NB4 (cell line): ENCODE data around the gene TBC1D10B.
A peak's percentile ranks its signal among the peaks of the same experiment; 100 is the strongest.

Experiments
- DNase-seq: peaks from one replicate; pipeline ENCODE4 v3.0.0; 2010; ENCODE audit warnings: low read depth
- H3K4me3 ChIP-seq: one replicate; pipeline ENCODE4 v1.5.1; 2011; ENCODE audit warnings: mild to moderate bottlenecking, low read depth, low read length, moderate library complexity
- CTCF ChIP-seq: IDR thresholded peaks from one replicate; pipeline ENCODE4 v1.5.1; 2012; ENCODE audit warnings: low read depth, low read length
- MYC ChIP-seq: IDR thresholded peaks from 2 replicates; pipeline ENCODE4 v1.6.1; 2011; ENCODE audit warnings: low read depth, low read length
- POLR2A ChIP-seq: IDR thresholded peaks from 2 replicates; pipeline ENCODE4 v1.6.1; 2011; ENCODE audit warnings: mild to moderate bottlenecking; ENCODE audit not compliant: insufficient read length; ENCODE audit errors: extremely low read depth
- TF ChIP-seq, protein P1 (sequence below): IDR thresholded peaks from 2 replicates; pipeline ENCODE4 v1.6.1; 2011; ENCODE audit warnings: low read depth, low read length

TBC1D10B gene

DNA sequence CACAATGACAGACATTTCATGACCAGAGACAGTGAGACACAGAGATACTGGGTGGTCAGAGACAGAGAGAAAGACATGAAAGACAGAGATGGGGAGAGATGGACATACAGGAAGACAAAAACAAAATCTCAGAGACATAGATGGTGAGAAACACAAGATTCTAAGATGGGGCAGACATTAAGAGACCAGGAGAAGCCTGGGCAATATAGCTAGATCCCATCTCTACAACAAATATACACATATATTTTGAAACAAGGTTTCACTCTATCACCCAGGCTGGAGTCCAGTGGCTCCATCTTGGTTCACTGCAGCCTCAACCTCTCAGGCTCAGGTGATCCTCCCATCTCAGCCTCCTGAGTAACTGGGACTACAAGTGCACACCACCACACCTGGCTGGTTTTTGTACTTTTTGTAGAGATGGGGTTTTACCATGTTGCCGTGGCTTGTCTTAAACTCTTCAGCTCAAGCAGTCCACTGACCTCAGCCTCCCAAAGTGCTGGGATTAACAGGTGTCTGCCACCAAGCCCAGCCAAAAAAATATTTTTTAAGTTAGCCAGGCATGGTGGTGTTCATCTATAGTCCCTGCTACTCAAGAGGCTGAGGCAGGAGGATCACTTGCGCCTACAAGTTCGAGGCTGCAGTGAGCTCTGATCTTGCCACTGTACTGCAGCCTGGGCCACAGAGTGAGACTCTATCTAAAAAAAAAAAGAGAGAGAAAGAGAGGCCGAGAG lies 9.9 kb upstream of the TBC1D10B start:
- TF ChIP-seq, protein P1, sequence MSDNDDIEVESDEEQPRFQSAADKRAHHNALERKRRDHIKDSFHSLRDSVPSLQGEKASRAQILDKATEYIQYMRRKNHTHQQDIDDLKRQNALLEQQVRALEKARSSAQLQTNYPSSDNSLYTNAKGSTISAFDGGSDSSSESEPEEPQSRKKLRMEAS = no peak
- TF ChIP-seq CTCF = no peak
- H3K4me3 ChIP-seq = no peak overlapping the region
- DNase-seq = no peak

DNA sequence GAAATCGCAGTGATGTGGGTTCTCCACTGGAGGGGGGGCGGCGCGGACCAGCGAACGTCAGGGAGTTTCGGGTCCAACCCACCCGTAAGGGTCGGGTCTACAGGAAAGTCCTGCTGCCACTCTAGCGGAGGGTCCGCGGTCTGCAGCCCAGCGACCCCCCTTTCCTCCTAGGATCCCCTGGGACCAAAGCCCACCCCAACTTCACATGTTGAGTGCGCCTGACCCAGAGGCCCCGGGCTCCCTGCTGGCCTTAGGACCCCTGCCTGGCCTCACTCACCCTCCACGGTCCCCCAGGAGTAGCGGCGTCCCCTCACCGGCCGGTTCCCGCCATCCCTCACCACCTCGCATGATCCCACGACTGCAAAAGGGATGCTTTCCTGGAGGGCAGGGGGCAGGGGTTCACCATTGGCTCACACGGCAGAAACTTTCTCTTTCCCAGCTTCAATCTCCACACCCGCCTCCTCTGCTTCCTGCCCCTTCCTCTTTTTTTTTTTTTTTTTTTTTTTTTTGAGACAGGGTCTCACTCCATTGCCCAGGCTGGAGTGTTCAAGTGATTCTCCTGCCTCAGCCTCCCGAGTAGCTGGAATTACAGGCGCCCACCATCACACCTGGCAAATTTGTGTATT lies 9.0 kb upstream of the TBC1D10B start:
- DNase-seq = no peak
- no peak for TF ChIP-seq POLR2A
- peak overlapping the region; percentile 67 for H3K4me3 ChIP-seq

DNA sequence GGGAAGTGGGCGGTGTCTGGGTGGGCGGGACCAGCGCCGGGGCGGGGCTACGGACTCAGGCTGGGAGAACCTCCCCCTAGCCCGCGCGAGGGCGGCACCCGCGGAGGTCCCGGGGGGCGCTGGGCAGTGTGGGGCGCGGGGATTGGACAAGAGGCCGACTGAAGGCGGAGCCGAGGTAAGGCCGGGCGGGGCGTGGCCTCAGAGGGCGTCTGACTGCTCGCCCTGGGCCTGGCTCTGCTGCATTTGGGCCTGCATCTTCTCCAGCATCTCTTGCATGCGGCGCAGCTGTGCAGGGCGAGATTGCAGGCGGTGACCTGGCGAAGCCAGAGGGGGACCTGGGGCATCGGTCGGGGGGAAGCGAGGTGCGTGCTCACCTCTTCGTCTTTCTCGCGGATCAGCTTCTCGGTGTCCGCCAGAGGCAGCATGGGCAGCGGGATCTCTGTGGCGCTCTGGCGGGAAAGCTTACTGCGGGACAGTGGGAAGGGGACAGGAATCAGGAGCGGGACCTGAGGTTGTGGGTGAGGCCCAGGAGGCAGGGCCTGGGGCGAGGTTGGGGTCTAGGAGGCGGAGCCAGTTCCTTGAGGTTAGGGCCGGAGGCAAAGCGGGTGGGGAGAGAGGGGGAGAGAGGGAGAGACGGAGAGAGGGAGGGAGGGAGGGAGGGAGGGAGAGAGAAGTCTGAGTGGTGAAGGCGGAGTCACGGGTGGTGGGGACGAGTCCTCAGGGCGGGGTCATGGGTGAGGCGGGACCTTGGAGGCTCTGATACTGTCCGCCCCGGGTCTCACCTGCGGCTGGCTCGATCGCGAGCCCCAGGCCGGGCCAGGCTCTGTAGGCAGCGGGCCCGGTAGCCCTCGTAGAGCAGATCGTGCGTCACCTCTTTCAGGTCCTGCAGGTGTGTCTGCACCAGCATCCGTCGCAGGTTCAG lies 8.2 kb upstream of the TBC1D10B start:
- peak; percentile 98 for DNase-seq
- H3K4me3 ChIP-seq = peak overlapping the region; percentile 67
- peak; percentile 80 for TF ChIP-seq POLR2A
- TF ChIP-seq CTCF = no peak
- TF ChIP-seq, protein P1 = no peak
- TF ChIP-seq MYC = peak; percentile 7

DNA sequence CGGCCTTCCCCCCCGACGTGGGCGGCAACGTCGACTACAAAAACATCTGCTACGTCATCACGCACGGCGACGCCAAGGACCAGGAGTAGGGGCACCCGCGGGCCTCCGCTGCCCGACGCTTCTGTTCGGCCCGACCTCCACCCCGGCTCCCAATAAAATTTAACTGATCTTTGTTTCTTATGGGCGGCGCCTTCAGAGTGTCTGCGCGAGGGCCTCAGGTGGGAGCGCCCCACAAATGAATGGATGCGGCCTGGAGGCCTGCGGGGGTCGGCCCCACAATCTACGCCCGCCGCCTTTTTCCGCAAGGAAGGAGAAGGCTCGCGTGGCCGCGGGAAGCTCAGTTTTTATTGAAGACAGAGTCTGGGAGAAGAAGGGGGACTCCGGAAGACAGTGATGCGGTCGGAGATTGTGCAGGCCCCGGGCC lies 7.5 kb upstream of the TBC1D10B start:
- peak; percentile 97 for DNase-seq
- TF ChIP-seq CTCF = no peak
- peak; percentile 69 for TF ChIP-seq POLR2A
- TF ChIP-seq MYC = peak; percentile 15; the same call in 1 of the 2 replicates
- peak overlapping the region; percentile 55 for H3K4me3 ChIP-seq

- no peak for DNase-seq
- peak overlapping the region; percentile 55 for H3K4me3 ChIP-seq
- TF ChIP-seq MYC (peak; percentile 77; the same call in 1 of the 2 replicates), POLR2A (no peak)
- TF ChIP-seq, protein P1 = 0 out of 2 replicates have a peak, but pooled peaks have one; percentile 87
Measured at GRCh38 chr16:30377050-30377811, 6.9 kb upstream of the TBC1D10B start.

DNA sequence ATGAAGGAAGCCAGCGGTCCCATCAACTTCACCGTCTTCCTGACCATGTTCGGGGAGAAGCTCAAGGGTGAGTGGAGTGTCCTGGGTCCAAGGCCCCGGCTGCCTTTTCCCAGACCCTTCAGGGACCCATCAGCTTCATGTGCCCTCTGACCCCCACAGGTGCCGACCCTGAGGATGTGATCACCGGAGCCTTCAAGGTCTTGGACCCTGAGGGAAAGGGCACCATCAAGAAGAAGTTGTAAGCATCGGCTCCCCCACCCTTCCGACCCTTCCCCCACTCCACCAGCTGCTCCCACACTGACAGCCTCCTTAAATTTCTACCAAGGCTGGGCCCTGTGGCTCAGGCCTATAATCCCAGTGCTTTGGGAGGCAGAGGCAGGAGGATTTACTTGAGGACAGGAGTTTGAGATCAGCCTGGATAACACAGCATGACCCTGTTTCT lies 6.2 kb upstream of the TBC1D10B start:
- TF ChIP-seq MYC (no peak), CTCF (no peak), POLR2A (no peak)
- TF ChIP-seq, protein P1 = no peak
- no peak for DNase-seq
- H3K4me3 ChIP-seq = no peak overlapping the region
